GM21390 (cell line): Measurements from ENCODE around the gene PTGES2.

Experiments
- ATAC-seq: cut with Tn5 transposase; IDR thresholded peaks from one replicate; pipeline ENCODE4 v1.9.1; 2021; ENCODE audit not compliant: unreplicated experiment

Gene PTGES2

GRCh38 chr9:128103589-128103962, 24.0 kb downstream of the PTGES2 start:
- ATAC-seq, result no peak

GRCh38 chr9:128102861-128103588, 24.5 kb downstream of the PTGES2 start:
- no peak for ATAC-seq

- no peak for ATAC-seq
Measured at GRCh38 chr9:128102196-128102595, 25.3 kb downstream of the PTGES2 start.

DNA sequence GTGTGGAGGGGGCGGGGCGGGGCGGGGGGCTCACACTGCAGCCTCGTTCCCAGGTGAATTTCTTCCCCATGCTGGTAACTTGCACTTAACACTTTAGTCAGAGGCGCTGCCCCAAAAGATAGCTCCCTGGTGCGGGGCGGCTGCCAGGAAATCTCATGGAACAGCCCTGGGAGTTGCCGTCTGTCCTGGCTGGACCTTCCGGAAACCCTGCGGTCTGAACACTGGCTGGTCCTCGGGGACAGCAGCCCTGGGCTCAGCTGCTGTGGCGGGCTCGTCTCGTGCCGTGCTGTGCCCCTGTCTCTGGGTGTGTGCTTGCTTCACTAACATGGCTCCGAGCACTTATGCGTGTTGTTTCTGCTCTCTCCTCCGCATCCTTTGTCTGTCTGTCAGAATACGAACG, 25.8 kb downstream of the PTGES2 start:
- ATAC-seq, result no peak

GRCh38 chr9:128101231-128101661, 26.3 kb downstream of the PTGES2 start:
- ATAC-seq, result no peak

GRCh38 chr9:128100581-128100980, 26.9 kb downstream of the PTGES2 start:
- no peak for ATAC-seq

GRCh38 chr9:128099932-128100491, 27.5 kb downstream of the PTGES2 start:
- no peak for ATAC-seq

DNA sequence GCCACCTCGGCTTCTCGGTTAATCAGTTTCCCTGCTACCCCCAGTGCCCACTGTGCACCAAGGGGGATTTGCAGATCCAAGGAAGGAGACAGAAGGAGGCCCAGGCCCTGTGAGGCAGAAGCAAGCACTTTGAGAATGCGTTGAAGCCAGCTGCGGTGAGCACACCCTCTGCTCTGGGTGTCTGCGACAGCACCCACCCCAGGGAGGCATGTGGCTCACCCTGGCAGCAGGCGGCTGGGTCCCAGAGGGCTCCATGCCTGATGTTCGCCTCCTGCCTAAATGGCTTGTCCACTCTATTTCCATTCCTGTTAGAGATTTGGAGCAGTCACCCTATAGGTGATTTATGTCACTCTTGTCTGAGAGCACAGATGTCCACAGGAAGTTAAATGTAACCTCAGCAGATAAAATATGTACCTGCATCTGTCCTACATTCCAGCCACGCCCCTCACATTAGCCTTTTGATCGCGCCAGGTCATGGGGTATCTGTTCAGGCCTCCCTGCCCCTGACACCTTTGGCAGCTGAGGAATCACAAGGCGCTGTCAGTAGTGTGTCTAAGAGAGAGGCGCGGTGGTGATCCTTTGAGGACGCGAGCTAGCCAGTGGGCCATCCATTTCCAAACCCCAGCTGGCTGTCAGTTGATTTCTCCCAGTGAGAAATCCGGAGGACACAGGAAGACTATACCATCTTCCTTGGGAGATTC, 28.1 kb downstream of the PTGES2 start:
- ATAC-seq, result no peak

DNA sequence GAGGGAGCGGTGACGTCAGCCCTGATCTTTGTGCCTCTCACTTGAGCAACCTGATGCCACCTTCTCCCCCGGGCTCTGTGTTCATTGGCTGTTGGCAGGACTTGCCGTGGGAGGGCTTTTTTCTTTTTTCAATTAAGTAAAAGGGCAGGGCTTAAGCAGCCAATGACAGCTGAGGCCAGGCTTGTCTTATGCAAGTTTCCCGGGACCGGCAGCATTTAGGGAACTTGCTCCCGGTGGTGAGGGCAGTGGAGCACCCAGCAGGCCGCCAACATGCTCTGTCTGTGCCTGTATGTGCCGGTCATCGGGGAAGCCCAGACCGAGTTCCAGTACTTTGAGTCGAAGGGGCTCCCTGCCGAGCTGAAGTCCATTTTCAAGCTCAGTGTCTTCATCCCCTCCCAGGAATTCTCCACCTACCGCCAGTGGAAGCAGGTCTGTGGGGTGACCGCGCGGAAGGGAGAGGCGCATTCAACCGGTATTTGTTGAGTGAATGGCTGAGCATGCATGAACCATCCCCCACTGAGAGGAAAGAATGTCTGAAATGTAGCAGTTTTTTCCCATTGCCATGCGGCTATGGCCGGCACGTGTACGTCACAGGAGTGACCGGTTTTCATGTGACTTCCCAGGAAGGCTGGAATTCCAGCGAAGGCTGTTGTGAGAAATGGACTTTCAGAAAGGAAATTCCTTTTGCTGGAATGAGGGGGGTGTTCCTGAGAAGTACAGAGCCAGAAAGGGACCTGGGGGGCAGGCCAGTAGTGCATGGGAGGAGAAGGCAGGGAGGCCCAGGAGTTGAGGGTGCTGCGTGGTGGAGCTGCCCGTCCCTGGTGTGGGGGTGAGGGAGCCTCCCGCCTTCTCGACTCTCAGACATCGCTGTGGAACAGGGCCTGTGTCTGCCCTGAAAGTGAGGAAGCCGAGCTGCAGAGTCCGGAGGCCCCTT, 29.0 kb downstream of the PTGES2 start:
- ATAC-seq, result no peak

- ATAC-seq, result no peak
Measured at GRCh38 chr9:128097543-128098296, 29.8 kb downstream of the PTGES2 start.

GRCh38 chr9:128096616-128097536, 30.7 kb downstream of the PTGES2 start:
- ATAC-seq, result no peak

- no peak for ATAC-seq
Measured at GRCh38 chr9:128094950-128095544, 32.5 kb downstream of the PTGES2 start.

GRCh38 chr9:128094166-128094949, 33.2 kb downstream of the PTGES2 start:
- peak; percentile 87 for ATAC-seq

DNA sequence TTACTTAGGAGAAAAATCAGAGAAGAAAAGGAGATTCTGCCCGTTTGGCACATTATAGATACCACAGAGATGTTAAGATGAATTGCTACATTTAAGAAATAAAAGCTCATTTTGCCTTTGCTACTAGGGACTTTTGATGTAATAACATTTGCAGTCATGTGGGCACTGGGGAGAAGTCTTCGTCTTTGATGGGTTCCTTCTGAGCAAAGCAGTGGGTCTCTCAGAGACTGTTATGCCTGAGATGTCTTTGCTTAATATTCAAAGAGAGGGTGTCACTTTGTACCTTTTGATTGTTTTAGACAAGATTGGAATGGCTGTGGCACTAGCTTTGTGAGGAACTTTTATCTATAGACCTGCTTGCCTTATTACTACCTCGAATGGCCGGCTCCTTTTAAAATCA, 34.5 kb downstream of the PTGES2 start:
- no peak for ATAC-seq

GRCh38 chr9:128092199-128092977, 35.1 kb downstream of the PTGES2 start:
- no peak for ATAC-seq

- ATAC-seq, result no peak
Measured at GRCh38 chr9:128091571-128091970, 36.0 kb downstream of the PTGES2 start.

GRCh38 chr9:128091144-128091543, 36.4 kb downstream of the PTGES2 start:
- ATAC-seq, result no peak
